Uterus (tissue), 2 donors: ENCODE results near the gene CRIP2.

Experiments
- POLR2A ChIP-seq, 2 donors: fragments of 450-650 bp; IDR thresholded peaks; one replicate each; pipeline ENCODE4 v1.6.1; 2016; ENCODE audit warnings: antibody characterized with exemption in 2 of 2, mild to moderate bottlenecking in 1 of 2, moderate library complexity in 1 of 2
- TF ChIP-seq, protein P1 (sequence below), 4 experiments: fragments of 200-600 bp in 2 of 4; fragments of 450-650 bp in 2 of 4; sonication (generic) in 2 of 4; IDR thresholded peaks; one replicate each; pipeline ENCODE4 v1.5.1; 2016 to 2019; ENCODE audit warnings: antibody characterized with exemption in 4 of 4, mild to moderate bottlenecking in 2 of 4, moderate library complexity in 1 of 4

DNA sequence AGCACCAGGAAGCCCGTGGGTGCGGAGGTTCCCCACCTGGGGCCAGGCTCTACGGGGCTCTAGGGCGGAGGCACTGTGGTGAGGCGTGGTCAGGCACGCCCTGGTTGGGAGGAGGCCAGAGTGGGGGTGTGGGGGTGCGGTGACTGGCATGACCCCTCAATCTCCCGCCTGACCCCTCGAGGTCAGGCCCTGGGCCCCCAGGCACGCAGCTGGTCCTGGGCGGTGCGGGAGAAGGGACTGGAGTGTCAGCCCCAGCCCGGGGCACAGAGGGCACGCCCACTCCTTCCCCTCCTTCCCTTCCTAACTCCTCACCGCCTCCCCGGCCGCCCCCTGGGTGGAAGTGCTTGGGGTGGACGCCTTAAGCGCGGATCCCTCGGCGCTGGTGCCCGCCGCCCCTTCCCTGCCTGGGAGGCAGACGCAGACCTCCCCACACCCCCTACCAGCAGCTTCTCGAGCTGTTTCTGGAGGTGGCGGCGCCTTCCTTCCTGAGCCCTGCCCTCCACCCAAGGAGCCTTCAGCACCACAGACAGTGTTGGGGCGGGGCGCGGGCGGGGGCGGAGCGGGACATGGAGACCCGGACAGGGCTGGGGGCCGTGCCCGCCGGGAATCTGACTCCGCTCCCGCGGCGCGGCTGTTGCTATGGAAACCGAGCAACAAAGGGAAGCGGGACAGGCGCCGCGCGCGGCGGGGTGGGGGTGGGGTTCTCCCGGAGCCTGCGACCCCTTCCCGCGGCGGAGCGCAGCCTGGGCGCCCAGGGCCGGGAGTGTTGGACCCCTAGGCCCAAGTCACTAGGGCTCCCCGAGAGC, 741 bp upstream of the CRIP2 start:
- TF ChIP-seq, protein P1, sequence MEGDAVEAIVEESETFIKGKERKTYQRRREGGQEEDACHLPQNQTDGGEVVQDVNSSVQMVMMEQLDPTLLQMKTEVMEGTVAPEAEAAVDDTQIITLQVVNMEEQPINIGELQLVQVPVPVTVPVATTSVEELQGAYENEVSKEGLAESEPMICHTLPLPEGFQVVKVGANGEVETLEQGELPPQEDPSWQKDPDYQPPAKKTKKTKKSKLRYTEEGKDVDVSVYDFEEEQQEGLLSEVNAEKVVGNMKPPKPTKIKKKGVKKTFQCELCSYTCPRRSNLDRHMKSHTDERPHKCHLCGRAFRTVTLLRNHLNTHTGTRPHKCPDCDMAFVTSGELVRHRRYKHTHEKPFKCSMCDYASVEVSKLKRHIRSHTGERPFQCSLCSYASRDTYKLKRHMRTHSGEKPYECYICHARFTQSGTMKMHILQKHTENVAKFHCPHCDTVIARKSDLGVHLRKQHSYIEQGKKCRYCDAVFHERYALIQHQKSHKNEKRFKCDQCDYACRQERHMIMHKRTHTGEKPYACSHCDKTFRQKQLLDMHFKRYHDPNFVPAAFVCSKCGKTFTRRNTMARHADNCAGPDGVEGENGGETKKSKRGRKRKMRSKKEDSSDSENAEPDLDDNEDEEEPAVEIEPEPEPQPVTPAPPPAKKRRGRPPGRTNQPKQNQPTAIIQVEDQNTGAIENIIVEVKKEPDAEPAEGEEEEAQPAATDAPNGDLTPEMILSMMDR (IDR thresholded peaks at IDR 0.05): no peak
- no peak for TF ChIP-seq POLR2A (IDR thresholded peaks at IDR 0.05)
